HS-27A (cell line): Measurements from ENCODE around the gene PDIA5.
"Not testable (repeated sequence)": the region's sequence is repeated elsewhere in the genome, so short reads cannot be mapped to it uniquely, and the experiment has no call there.

Experiments
- DNase-seq: peaks from one replicate; pipeline ENCODE4 v3.0.0-alpha.2; 2012; ENCODE audit warnings: low read depth, missing footprints

Gene PDIA5

GRCh38 chr3:123150449-123151215 is 83.8 kb downstream of the PDIA5 start:
- no peak for DNase-seq

- no peak for DNase-seq
These were observed 84.5 kb downstream of the PDIA5 start for GRCh38 chr3:123151251-123151705.

- DNase-seq = not testable (repeated sequence)
These were observed 85.1 kb downstream of the PDIA5 start for GRCh38 chr3:123151853-123152420.

- DNase-seq = no peak
These were observed 85.9 kb downstream of the PDIA5 start for GRCh38 chr3:123152687-123153086.

GRCh38 chr3:123153125-123154019 is 86.5 kb downstream of the PDIA5 start:
- DNase-seq = no peak

- no peak for DNase-seq
These were observed 87.5 kb downstream of the PDIA5 start for GRCh38 chr3:123154020-123154985.

GRCh38 chr3:123155471-123156011 is 88.7 kb downstream of the PDIA5 start:
- DNase-seq = no peak

GRCh38 chr3:123156276-123156995 is 89.6 kb downstream of the PDIA5 start:
- DNase-seq = no peak

GRCh38 chr3:123157209-123157597 is 90.4 kb downstream of the PDIA5 start:
- no peak for DNase-seq

- no peak for DNase-seq
These were observed 90.9 kb downstream of the PDIA5 start for GRCh38 chr3:123157598-123158287.

GRCh38 chr3:123158330-123158729 is 91.5 kb downstream of the PDIA5 start:
- no peak for DNase-seq

GRCh38 chr3:123158899-123159390 is 92.1 kb downstream of the PDIA5 start:
- no peak for DNase-seq

GRCh38 chr3:123159926-123160635 is 93.3 kb downstream of the PDIA5 start:
- no peak for DNase-seq

- no peak for DNase-seq
These were observed 94.3 kb downstream of the PDIA5 start for GRCh38 chr3:123161167-123161566.

- DNase-seq = no peak
These were observed 96.3 kb downstream of the PDIA5 start for GRCh38 chr3:123163141-123163540.

- no peak for DNase-seq
These were observed 98.3 kb downstream of the PDIA5 start for GRCh38 chr3:123165163-123165562.

- no peak for DNase-seq
These were observed 100.9 kb downstream of the PDIA5 start for GRCh38 chr3:123167686-123168085.

- no peak for DNase-seq
These were observed 101.3 kb downstream of the PDIA5 start for GRCh38 chr3:123168122-123168521.

- no peak for DNase-seq
These were observed 101.8 kb downstream of the PDIA5 start for GRCh38 chr3:123168605-123169004.
